Sigmoid colon (tissue), 7 donors: ENCODE data around the gene MCF2L. TPM values are rescaled to one million over a fixed set of nuclear protein-coding genes. Genes with fewer than 3 reads are reported as not detected.
"Not testable (repeated sequence)": the region's sequence is repeated elsewhere in the genome, so short reads cannot be mapped to it uniquely, and the experiment has no call there.

Experiments
- DNase-seq: peaks from one replicate; pipeline ENCODE4 v3.0.0-alpha.2; 2019
- H3K27ac ChIP-seq, 4 donors: fragments of 200-600 bp; sonication (generic); one replicate each; pipeline ENCODE4 v1.5.1; 2016 to 2019; ENCODE audit warnings: mild to moderate bottlenecking in 1 of 4
- H3K27me3 ChIP-seq, 3 donors: fragments of 200-600 bp; sonication (generic); one replicate each; pipeline ENCODE4 v1.5.1; 2019; ENCODE audit warnings: mild to moderate bottlenecking in 1 of 3
- H3K36me3 ChIP-seq, 4 donors: fragments of 200-600 bp; sonication (generic); one replicate each; pipeline ENCODE4 v1.5.1; 2016 to 2019
- H3K4me1 ChIP-seq, 4 donors: fragments of 200-600 bp; sonication (generic); one replicate each; pipeline ENCODE4 v1.5.1; 2017 to 2019
- H3K4me3 ChIP-seq, 4 donors: fragments of 200-600 bp; sonication (generic); one replicate each; pipeline ENCODE4 v1.5.1; 2017 to 2019; ENCODE audit warnings: mild to moderate bottlenecking in 2 of 4, moderate library complexity in 1 of 4
- H3K9me3 ChIP-seq, 4 donors: fragments of 200-600 bp in 3 of 4; sonication (generic) in 3 of 4; one replicate each; pipeline versions ENCODE4 v1.5.1 to v1.6.1; 2013 to 2019
- CTCF ChIP-seq, 4 experiments: fragments of 450-650 bp in 3 of 4; fragments of 200-600 bp in 1 of 4; IDR thresholded peaks; one replicate each; pipeline ENCODE4 v1.5.1; 2016 to 2019; ENCODE audit warnings: antibody characterized with exemption in 4 of 4, mild to moderate bottlenecking in 3 of 4, moderate library complexity in 2 of 4
- EP300 ChIP-seq, 4 donors: sonication (generic); formaldehyde crosslinking; IDR thresholded peaks; one replicate each; pipeline ENCODE4 v1.6.1; 2017; ENCODE audit warnings: antibody characterized with exemption in 4 of 4
- POLR2A ChIP-seq, 2 donors: fragments of 450-650 bp; IDR thresholded peaks; one replicate each; pipeline ENCODE4 v1.6.1; 2016; ENCODE audit warnings: antibody characterized with exemption in 2 of 2, mild to moderate bottlenecking in 2 of 2, moderate library complexity in 2 of 2
- POLR2AphosphoS5 ChIP-seq, 4 donors: sonication (generic); formaldehyde crosslinking; IDR thresholded peaks; one replicate each; pipeline ENCODE4 v1.6.1; 2017; ENCODE audit warnings: antibody characterized with exemption in 4 of 4
- WGBS, 2 donors: extraction: QIAGEN DNeasy Blood & Tissue Kit; methylation state at CpG; one replicate each; pipeline ENCODE4 v1.1.7; 2013; 5-methylcytosine and 5-hydroxymethylcytosine counted together
- intact Hi-C: fragments of 100-400 bp; cut with DNase I; formaldehyde crosslinking; loops from one replicate; pipeline ENCODE4 v1.15.1; 2023
- polyA plus RNA-seq, 3 donors: library from polyadenylated mRNA; stranded (reverse); fragments of 200-250 nt; gene quantifications; one replicate each; pipeline ENCODE4 v1.2.3, GENCODE V29; 2013
- total RNA-seq, 4 donors: library from RNA; depleted of rRNA; stranded (reverse); fragments of >200 nt; gene quantifications; one replicate each; pipeline ENCODE4 v1.1.0, GENCODE V29; 2016
- donor health status: healthy with polysubstance abuse.
- donor health status: Bipolar disorder and iron deficiency.
- donor health status: healthy.

MCF2L gene
- total and polyA plus RNA-seq, 7 donors: 7.5 to 59.9 (median 20.2) TPM

DNA sequence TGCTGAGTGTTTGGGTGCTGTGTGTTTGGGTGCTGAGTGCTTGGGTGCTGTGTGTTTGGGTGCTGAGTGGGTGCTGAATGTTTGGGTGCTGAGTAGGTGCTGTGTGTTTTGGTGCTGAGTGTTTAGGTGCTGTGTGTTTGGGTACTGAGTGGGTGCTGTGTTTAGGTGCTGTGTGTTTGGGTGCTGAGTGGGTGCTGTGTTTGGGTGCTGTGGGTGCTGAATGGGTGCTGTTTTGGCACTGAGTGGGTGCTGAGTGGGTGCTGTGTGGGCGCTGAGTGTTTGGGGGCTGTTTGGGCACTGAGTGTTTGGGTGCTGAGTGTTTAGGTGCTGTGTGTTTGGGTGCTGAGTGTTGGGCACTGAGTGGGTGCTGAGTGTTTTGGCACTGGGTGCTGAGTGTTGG, 88.1 kb downstream of the MCF2L start:
- no peak for TF ChIP-seq CTCF (IDR thresholded peaks at IDR 0.05)
- no peak for TF ChIP-seq POLR2AphosphoS5 (IDR thresholded peaks at IDR 0.05)
- no peak for TF ChIP-seq EP300 (IDR thresholded peaks at IDR 0.05)
- TF ChIP-seq POLR2A (IDR thresholded peaks at IDR 0.05): no peak
- DNase-seq: no peak
- 98 to 100% methylated on average over 1 of the region's 1 CpG for WGBS, 2 donors
- Histone ChIP-seq H3K4me1 (no peaks in the 10 kb centered on the region), H3K4me3 (no peak overlapping the region), H3K27me3 (peaks cover 0 to 37% (median 30%) of the 10 kb centered on the region in 3 donors), H3K36me3 (no peaks in the 10 kb centered on the region), H3K9me3 (no peaks in the 10 kb centered on the region), H3K27ac (no peak overlapping the region)
- intact Hi-C loops: no loop called here

DNA sequence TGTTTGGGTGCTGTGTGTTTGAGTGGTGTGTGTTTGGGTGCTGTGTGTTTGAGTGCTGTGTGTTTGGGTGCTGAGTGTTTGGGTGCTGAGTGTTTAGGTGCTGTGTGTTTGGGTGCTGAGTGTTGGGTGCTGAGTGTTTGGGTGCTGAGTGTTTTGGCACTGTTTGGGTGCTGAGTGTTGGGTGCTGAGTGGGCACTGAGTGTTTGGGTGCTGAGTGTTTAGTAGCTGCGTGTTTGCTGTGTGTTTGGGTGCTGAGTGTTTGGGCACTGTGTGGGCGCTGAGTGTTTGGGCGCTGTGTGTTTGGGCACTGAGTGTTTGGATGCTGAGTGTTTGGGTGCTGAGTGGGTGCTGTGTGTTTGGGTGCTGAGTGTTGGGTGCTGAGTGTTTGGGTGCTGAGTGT, 88.5 kb downstream of the MCF2L start:
- H3K27me3 ChIP-seq: peaks cover 0 to 32% (median 25%) of the 10 kb centered on the region in 3 donors
- H3K36me3 ChIP-seq, H3K9me3 ChIP-seq, DNase-seq, H3K27ac ChIP-seq, H3K4me3 ChIP-seq, intact Hi-C loops, H3K4me1 ChIP-seq: not testable (repeated sequence)
- 98 to 99% methylated on average over 3 of the region's 3 CpGs for WGBS, 2 donors

GRCh38 chr13:113058129-113058987, 89.3 kb downstream of the MCF2L start:
- H3K27ac ChIP-seq: no peak overlapping the region
- H3K36me3 ChIP-seq: no peaks in the 10 kb centered on the region
- peak; percentile 44 for DNase-seq
- 92 to 93% methylated on average over 21 of the region's 21 CpGs for WGBS, 2 donors
- no peaks in the 10 kb centered on the region for H3K9me3 ChIP-seq
- no peak for TF ChIP-seq POLR2A (IDR thresholded peaks at IDR 0.05)
- no peak for TF ChIP-seq CTCF (IDR thresholded peaks at IDR 0.05)
- TF ChIP-seq EP300 (IDR thresholded peaks at IDR 0.05): no peak
- TF ChIP-seq POLR2AphosphoS5 (IDR thresholded peaks at IDR 0.05): no peak
- intact Hi-C loops: no loop called here
- peaks cover 0 to 24% (median 20%) of the 10 kb centered on the region in 3 donors for H3K27me3 ChIP-seq
- no peak overlapping the region for H3K4me3 ChIP-seq
- H3K4me1 ChIP-seq: no peaks in the 10 kb centered on the region

DNA sequence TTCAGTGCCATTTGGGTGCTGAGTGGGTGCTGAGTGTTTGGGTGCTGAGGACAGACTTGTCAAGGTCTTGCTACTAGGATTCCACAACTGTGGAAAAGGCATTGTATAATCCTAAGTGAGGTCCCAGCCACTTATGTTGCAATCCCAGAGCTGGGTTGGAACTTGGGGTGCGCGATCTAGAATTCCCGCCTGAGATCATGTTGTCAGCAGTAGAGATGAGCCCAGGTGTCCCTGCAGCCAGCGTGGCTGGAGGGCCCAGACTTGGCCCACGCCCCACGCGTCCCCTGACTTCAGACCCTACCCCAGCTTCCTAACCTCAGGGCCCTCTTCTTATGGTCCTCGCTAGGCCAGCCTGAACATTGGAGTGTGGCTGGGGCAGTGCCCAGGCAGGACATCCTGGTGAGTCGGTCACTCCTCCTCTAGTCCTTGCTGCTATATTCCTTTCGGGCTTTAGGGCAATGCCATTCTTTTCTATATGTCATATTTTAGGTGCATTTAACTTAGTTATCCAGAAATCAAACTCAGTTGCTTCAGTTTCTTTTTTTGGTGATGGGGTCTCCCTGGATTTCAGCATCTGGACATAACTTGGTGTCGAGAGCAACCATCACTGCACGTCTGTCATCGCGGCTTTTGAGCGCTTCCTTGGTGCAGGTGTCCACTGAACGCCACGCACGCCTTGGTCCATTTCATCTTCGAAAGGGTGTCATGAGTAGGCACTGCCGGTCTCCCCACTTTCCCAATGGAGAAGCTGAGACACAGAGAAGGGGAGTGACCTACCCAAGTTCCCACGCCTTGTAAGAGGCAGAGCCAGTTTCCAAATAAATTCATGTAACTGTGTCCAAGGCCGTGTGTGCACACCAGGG, 90.2 kb downstream of the MCF2L start:
- no peak overlapping the region for H3K27ac ChIP-seq
- intact Hi-C loops: no loop called here
- no peaks in the 10 kb centered on the region for H3K9me3 ChIP-seq
- H3K36me3 ChIP-seq: no peaks in the 10 kb centered on the region
- no peak overlapping the region for H3K4me3 ChIP-seq
- WGBS, 2 donors: 95 to 96% methylated on average over 22 of the region's 22 CpGs
- DNase-seq: peak; percentile 50
- no peak for TF ChIP-seq POLR2AphosphoS5 (IDR thresholded peaks at IDR 0.05)
- no peaks in the 10 kb centered on the region for H3K4me1 ChIP-seq
- peaks cover 0 to 17% (median 13%) of the 10 kb centered on the region in 3 donors for H3K27me3 ChIP-seq

DNA sequence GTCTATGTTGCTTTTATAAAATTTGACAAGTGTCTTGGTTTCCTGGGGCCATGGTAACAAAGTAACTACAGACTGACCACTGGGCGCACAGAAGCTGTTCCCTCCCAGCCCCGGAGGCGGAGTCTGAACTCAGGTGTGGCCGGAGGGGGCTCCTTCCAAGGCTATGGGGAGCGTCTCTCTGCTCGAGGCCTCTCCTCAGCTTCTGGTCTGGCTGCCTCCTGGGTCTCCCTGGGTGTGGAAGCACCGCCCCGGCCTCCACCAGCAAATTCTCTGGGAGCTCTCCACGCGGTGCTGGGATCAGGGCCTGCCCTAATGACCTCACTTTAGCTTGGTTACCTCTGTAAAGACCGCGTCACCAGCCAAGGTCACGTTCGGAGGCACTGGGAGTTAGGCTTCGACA, 90.9 kb downstream of the MCF2L start:
- Histone ChIP-seq H3K27ac (no peak overlapping the region), H3K36me3 (no peaks in the 10 kb centered on the region), H3K4me3 (no peak overlapping the region), H3K27me3 (peaks cover 0 to 12% (median 8%) of the 10 kb centered on the region in 3 donors), H3K9me3 (no peaks in the 10 kb centered on the region), H3K4me1 (no peaks in the 10 kb centered on the region)
- WGBS, 2 donors: 85 to 88% methylated on average over 15 of the region's 15 CpGs
- TF ChIP-seq EP300 (IDR thresholded peaks at IDR 0.05): no peak
- TF ChIP-seq POLR2A (IDR thresholded peaks at IDR 0.05): no peak
- TF ChIP-seq POLR2AphosphoS5 (IDR thresholded peaks at IDR 0.05): no peak
- no peak for TF ChIP-seq CTCF (IDR thresholded peaks at IDR 0.05)
- intact Hi-C loops: no loop called here
- no peak for DNase-seq
